ENCODE results near the gene MAP3K10.
"Not testable (repeated sequence)": the region's sequence is repeated elsewhere in the genome, so short reads cannot be mapped to it uniquely, and the experiment has no call there.

MAP3K10 gene

GRCh38 chr19:40217934-40218890 lies 27.0 kb downstream of the MAP3K10 start, which contains the start of gene TTC9B:
TTC9B (minus strand) TSS chr19:40218384; CDS start chr19:40218381, 3 bp downstream.
- DNase-seq = no peak

GRCh38 chr19:40219029-40219428 lies 27.8 kb downstream of the MAP3K10 start:
- DNase-seq = not testable (repeated sequence)

GRCh38 chr19:40219721-40220276 lies 28.6 kb downstream of the MAP3K10 start:
- no peak for DNase-seq

- DNase-seq = no peak
Observed at GRCh38 chr19:40220674-40221073, 29.4 kb downstream of the MAP3K10 start.

GRCh38 chr19:40221858-40222619 lies 30.8 kb downstream of the MAP3K10 start:
- DNase-seq = peak; percentile 87

GRCh38 chr19:40223135-40223822 lies 32.1 kb downstream of the MAP3K10 start:
- no peak for DNase-seq

- DNase-seq = no peak
Observed at GRCh38 chr19:40224342-40225150, 33.3 kb downstream of the MAP3K10 start.

- DNase-seq = no peak
Observed at GRCh38 chr19:40225440-40226305, 34.4 kb downstream of the MAP3K10 start.

GRCh38 chr19:40228346-40228745 lies 37.1 kb downstream of the MAP3K10 start:
- DNase-seq = no peak

GRCh38 chr19:40228863-40229262 lies 37.6 kb downstream of the MAP3K10 start:
- DNase-seq = no peak

GRCh38 chr19:40229484-40229883 lies 38.3 kb downstream of the MAP3K10 start:
- DNase-seq = no peak

GRCh38 chr19:40229926-40230417 lies 38.7 kb downstream of the MAP3K10 start:
- DNase-seq = no peak

- no peak for DNase-seq
Observed at GRCh38 chr19:40231057-40231456, 39.8 kb downstream of the MAP3K10 start.

- no peak for DNase-seq
Observed at GRCh38 chr19:40231544-40232424, 40.6 kb downstream of the MAP3K10 start.

GRCh38 chr19:40232479-40232878 lies 41.3 kb downstream of the MAP3K10 start:
- no peak for DNase-seq

- no peak for DNase-seq
Observed at GRCh38 chr19:40232949-40233810, 42.0 kb downstream of the MAP3K10 start.

GRCh38 chr19:40233811-40234389 lies 42.7 kb downstream of the MAP3K10 start:
- DNase-seq = no peak
